HG02943 (cell line): ENCODE data around the gene SLIT2.

Experiments
- ATAC-seq: cut with Tn5 transposase; IDR thresholded peaks from one replicate; pipeline ENCODE4 v1.9.1; 2021; ENCODE audit warnings: mild to moderate bottlenecking, low read depth, moderate library complexity; ENCODE audit not compliant: unreplicated experiment

The SLIT2 gene

GRCh38 chr4:20298455-20298854 lies 46.8 kb downstream of the SLIT2 start:
- ATAC-seq, result no peak

- no peak for ATAC-seq
Observed at GRCh38 chr4:20298986-20299385, 47.3 kb downstream of the SLIT2 start.

- no peak for ATAC-seq
Observed at GRCh38 chr4:20299515-20299914, 47.8 kb downstream of the SLIT2 start.

- no peak for ATAC-seq
Observed at GRCh38 chr4:20301161-20301560, 49.5 kb downstream of the SLIT2 start.
